Body of pancreas (tissue), 4 donors: ENCODE results near the gene SLC25A53.

ENCODE experiments used
- CTCF ChIP-seq, 7 experiments: fragments of 450-650 bp in 4 of 7; fragments of 200-600 bp in 3 of 7; sonication (generic) in 3 of 7; IDR thresholded peaks; one replicate each; pipeline ENCODE4 v1.5.1; 2016 to 2019; ENCODE audit warnings: antibody characterized with exemption in 7 of 7
- POLR2A ChIP-seq, 3 donors: fragments of 450-650 bp; IDR thresholded peaks; one replicate each; pipeline ENCODE4 v1.6.1; 2016; ENCODE audit warnings: antibody characterized with exemption in 3 of 3, mild to moderate bottlenecking in 2 of 3

- TF ChIP-seq CTCF (IDR thresholded peaks at IDR 0.05) (no peak), POLR2A (IDR thresholded peaks at IDR 0.05) (no peak)
Measured at GRCh38 chrX:104118765-104119164, 38.0 kb downstream of the SLC25A53 start.
